GM23338 (cell line): ENCODE data around the gene XPNPEP2. TPM values are rescaled to one million over a fixed set of nuclear protein-coding genes. Genes with fewer than 3 reads are reported as not detected.

Experiments used
- ATAC-seq: fragments of 200-7000 bp; cut with Tn5 transposase; 3 replicates; pipeline ENCODE4 v1.9.1; 2020
- DNase-seq: peaks from one replicate; pipeline ENCODE4 v3.0.0-alpha.2; 2015; ENCODE audit warnings: low spot score
- H2AFZ ChIP-seq: fragments of 200-600 bp; sonication (generic); 2 replicates; pipeline ENCODE4 v1.8.0; 2016; ENCODE audit warnings: antibody characterized with exemption, mild to moderate bottlenecking, moderate library complexity
- H3F3A ChIP-seq: fragments of 200-600 bp; sonication (generic); replicated peaks from 2 replicates; pipeline ENCODE4 v1.8.0; 2017; ENCODE audit warnings: antibody characterized with exemption, mixed run types, low read depth
- H3K27ac ChIP-seq: fragments of 200-600 bp; sonication (generic); 2 replicates; pipeline ENCODE4 v1.6.1; 2016; ENCODE audit warnings: low read depth
- H3K27me3 ChIP-seq: fragments of 200-600 bp; sonication (generic); 2 replicates; pipeline ENCODE4 v1.8.0; 2016; ENCODE audit warnings: mild to moderate bottlenecking, mixed run types, moderate library complexity; ENCODE audit not compliant: insufficient read depth
- H3K36me3 ChIP-seq: fragments of 200-600 bp; sonication (generic); 2 replicates; pipeline ENCODE4 v1.8.0; 2016; ENCODE audit warnings: mild to moderate bottlenecking; ENCODE audit not compliant: insufficient read depth
- H3K4me1 ChIP-seq: fragments of 200-600 bp; sonication (generic); 2 replicates; pipeline ENCODE4 v1.8.0; 2016; ENCODE audit warnings: mild to moderate bottlenecking, moderate library complexity; ENCODE audit not compliant: insufficient read depth
- H3K4me2 ChIP-seq: fragments of 200-600 bp; sonication (generic); 2 replicates; pipeline ENCODE4 v1.7.1; 2017; ENCODE audit warnings: mixed run types
- H3K4me3 ChIP-seq: fragments of 200-600 bp; sonication (generic); 2 replicates; pipeline ENCODE4 v1.6.1; 2016; ENCODE audit warnings: mixed run types
- H3K79me2 ChIP-seq: fragments of 200-600 bp; sonication (generic); replicated peaks from 2 replicates; pipeline ENCODE4 v1.8.0; 2017; ENCODE audit warnings: mild to moderate bottlenecking; ENCODE audit not compliant: insufficient read depth
- H3K9me2 ChIP-seq: fragments of 200-600 bp; sonication (generic); 2 replicates; pipeline ENCODE4 v1.8.0; 2017; ENCODE audit not compliant: insufficient read depth
- H4K20me1 ChIP-seq: fragments of 200-600 bp; sonication (generic); replicated peaks from 2 replicates; pipeline ENCODE4 v1.8.0; 2017; ENCODE audit warnings: mild to moderate bottlenecking; ENCODE audit not compliant: insufficient read depth
- H3K27ac Mint-ChIP-seq: 2 replicates; pipeline ENCODE4 v1.8.0; 2020; ENCODE audit warnings: inconsistent platforms, mild to moderate bottlenecking, moderate library complexity, mixed read lengths
- H3K27me3 Mint-ChIP-seq: 3 replicates; pipeline ENCODE4 v1.8.0; 2022; ENCODE audit warnings: low read depth, mild to moderate bottlenecking, moderate library complexity, mixed read lengths, inconsistent platforms; ENCODE audit not compliant: insufficient read depth, poor library complexity
- H3K36me3 Mint-ChIP-seq: 3 replicates; pipeline ENCODE4 v1.8.0; 2021; ENCODE audit warnings: low read depth, mild to moderate bottlenecking, inconsistent platforms, moderate library complexity, mixed read lengths
- H3K4me1 Mint-ChIP-seq: 3 replicates; pipeline ENCODE4 v1.8.0; 2020; ENCODE audit warnings: mild to moderate bottlenecking, inconsistent platforms, mixed read lengths
- H3K4me3 Mint-ChIP-seq: 3 replicates; pipeline ENCODE4 v1.8.0; 2021; ENCODE audit warnings: moderate library complexity, mild to moderate bottlenecking, inconsistent platforms, mixed read lengths
- H3K9me3 Mint-ChIP-seq: 3 replicates; pipeline ENCODE4 v1.8.0; 2020; ENCODE audit warnings: moderate library complexity, mild to moderate bottlenecking, inconsistent platforms, mixed read lengths
- CREB1 ChIP-seq: fragments of 250-450 bp; sonication (Bioruptor Pico); IDR thresholded peaks from 2 replicates; pipeline ENCODE4 v1.5.0; 2020; ENCODE audit warnings: low read depth, mild to moderate bottlenecking, moderate library complexity
- EZH2 ChIP-seq: fragments of 200-600 bp; sonication (generic); IDR thresholded peaks from one replicate; pipeline ENCODE4 v1.8.0; 2017; ENCODE audit warnings: antibody characterized with exemption, mild to moderate bottlenecking, low read depth; ENCODE audit not compliant: unreplicated experiment
- EZH2phosphoT487 ChIP-seq: fragments of 200-600 bp; sonication (generic); IDR thresholded peaks from one replicate; pipeline ENCODE4 v1.8.1; 2018; ENCODE audit warnings: antibody characterized with exemption; ENCODE audit not compliant: unreplicated experiment
- NANOG ChIP-seq: IDR thresholded peaks from 2 replicates; pipeline ENCODE4 v1.6.1; 2016; ENCODE audit warnings: antibody characterized with exemption, borderline replicate concordance
- POLR2AphosphoS5 ChIP-seq: IDR thresholded peaks from 2 replicates; pipeline ENCODE4 v1.6.1; 2016; ENCODE audit warnings: antibody characterized with exemption, low read depth
- polyA plus RNA-seq: library from polyadenylated mRNA; unstranded; fragments of >200 nt; fragmentation: Nextera tagmentation; extraction: Ambion mirVana; gene quantifications from 2 replicates; pipeline ENCODE4 v1.2.1, GENCODE V29; 2016
- total RNA-seq: library from RNA; depleted of rRNA; stranded (reverse); fragments of >200 nt; shearing (Covaris generic); gene quantifications from 2 replicates; pipeline ENCODE4 v1.2.3, GENCODE V29; 2014
- TF ChIP-seq, protein P1 (sequence below): IDR thresholded peaks from one replicate; pipeline ENCODE4 v1.6.1; 2018; ENCODE audit warnings: antibody characterized with exemption; ENCODE audit not compliant: unreplicated experiment
- TF ChIP-seq, protein P2 (sequence below): fragments of 250-450 bp; sonication (Bioruptor Pico); IDR thresholded peaks from 2 replicates; pipeline ENCODE4 v1.5.0; 2020; ENCODE audit warnings: mild to moderate bottlenecking, moderate library complexity

The XPNPEP2 gene
- total and polyA plus RNA-seq, 2 experiments from 2014 or later = not detected

GRCh38 chrX:129693354-129693753 is 45.4 kb upstream of the XPNPEP2 start:
- H3K4me1 ChIP-seq = peaks cover 12% of the 10 kb centered on the region
- no peaks in the 10 kb centered on the region for H3K27me3 ChIP-seq
- H3K79me2 ChIP-seq = no peaks in the 10 kb centered on the region
- H3K4me2 ChIP-seq = no peak overlapping the region
- no peak for DNase-seq
- no peak overlapping the region for H2AFZ ChIP-seq
- H3K9me3 Mint-ChIP-seq = no peaks in the 10 kb centered on the region; the same call in 2 of the 3 replicates
- H3K9me2 ChIP-seq = no peaks in the 10 kb centered on the region
- H3K4me3 Mint-ChIP-seq = no peak overlapping the region
- H3K4me1 Mint-ChIP-seq = peaks cover 27% of the 10 kb centered on the region
- TF ChIP-seq POLR2AphosphoS5 (no peak), EZH2 (no peak), EZH2phosphoT487 (no peak), NANOG (no peak), CREB1 (no peak)
- TF ChIP-seq, protein P1, sequence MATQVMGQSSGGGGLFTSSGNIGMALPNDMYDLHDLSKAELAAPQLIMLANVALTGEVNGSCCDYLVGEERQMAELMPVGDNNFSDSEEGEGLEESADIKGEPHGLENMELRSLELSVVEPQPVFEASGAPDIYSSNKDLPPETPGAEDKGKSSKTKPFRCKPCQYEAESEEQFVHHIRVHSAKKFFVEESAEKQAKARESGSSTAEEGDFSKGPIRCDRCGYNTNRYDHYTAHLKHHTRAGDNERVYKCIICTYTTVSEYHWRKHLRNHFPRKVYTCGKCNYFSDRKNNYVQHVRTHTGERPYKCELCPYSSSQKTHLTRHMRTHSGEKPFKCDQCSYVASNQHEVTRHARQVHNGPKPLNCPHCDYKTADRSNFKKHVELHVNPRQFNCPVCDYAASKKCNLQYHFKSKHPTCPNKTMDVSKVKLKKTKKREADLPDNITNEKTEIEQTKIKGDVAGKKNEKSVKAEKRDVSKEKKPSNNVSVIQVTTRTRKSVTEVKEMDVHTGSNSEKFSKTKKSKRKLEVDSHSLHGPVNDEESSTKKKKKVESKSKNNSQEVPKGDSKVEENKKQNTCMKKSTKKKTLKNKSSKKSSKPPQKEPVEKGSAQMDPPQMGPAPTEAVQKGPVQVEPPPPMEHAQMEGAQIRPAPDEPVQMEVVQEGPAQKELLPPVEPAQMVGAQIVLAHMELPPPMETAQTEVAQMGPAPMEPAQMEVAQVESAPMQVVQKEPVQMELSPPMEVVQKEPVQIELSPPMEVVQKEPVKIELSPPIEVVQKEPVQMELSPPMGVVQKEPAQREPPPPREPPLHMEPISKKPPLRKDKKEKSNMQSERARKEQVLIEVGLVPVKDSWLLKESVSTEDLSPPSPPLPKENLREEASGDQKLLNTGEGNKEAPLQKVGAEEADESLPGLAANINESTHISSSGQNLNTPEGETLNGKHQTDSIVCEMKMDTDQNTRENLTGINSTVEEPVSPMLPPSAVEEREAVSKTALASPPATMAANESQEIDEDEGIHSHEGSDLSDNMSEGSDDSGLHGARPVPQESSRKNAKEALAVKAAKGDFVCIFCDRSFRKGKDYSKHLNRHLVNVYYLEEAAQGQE = no peak
- TF ChIP-seq, protein P2, sequence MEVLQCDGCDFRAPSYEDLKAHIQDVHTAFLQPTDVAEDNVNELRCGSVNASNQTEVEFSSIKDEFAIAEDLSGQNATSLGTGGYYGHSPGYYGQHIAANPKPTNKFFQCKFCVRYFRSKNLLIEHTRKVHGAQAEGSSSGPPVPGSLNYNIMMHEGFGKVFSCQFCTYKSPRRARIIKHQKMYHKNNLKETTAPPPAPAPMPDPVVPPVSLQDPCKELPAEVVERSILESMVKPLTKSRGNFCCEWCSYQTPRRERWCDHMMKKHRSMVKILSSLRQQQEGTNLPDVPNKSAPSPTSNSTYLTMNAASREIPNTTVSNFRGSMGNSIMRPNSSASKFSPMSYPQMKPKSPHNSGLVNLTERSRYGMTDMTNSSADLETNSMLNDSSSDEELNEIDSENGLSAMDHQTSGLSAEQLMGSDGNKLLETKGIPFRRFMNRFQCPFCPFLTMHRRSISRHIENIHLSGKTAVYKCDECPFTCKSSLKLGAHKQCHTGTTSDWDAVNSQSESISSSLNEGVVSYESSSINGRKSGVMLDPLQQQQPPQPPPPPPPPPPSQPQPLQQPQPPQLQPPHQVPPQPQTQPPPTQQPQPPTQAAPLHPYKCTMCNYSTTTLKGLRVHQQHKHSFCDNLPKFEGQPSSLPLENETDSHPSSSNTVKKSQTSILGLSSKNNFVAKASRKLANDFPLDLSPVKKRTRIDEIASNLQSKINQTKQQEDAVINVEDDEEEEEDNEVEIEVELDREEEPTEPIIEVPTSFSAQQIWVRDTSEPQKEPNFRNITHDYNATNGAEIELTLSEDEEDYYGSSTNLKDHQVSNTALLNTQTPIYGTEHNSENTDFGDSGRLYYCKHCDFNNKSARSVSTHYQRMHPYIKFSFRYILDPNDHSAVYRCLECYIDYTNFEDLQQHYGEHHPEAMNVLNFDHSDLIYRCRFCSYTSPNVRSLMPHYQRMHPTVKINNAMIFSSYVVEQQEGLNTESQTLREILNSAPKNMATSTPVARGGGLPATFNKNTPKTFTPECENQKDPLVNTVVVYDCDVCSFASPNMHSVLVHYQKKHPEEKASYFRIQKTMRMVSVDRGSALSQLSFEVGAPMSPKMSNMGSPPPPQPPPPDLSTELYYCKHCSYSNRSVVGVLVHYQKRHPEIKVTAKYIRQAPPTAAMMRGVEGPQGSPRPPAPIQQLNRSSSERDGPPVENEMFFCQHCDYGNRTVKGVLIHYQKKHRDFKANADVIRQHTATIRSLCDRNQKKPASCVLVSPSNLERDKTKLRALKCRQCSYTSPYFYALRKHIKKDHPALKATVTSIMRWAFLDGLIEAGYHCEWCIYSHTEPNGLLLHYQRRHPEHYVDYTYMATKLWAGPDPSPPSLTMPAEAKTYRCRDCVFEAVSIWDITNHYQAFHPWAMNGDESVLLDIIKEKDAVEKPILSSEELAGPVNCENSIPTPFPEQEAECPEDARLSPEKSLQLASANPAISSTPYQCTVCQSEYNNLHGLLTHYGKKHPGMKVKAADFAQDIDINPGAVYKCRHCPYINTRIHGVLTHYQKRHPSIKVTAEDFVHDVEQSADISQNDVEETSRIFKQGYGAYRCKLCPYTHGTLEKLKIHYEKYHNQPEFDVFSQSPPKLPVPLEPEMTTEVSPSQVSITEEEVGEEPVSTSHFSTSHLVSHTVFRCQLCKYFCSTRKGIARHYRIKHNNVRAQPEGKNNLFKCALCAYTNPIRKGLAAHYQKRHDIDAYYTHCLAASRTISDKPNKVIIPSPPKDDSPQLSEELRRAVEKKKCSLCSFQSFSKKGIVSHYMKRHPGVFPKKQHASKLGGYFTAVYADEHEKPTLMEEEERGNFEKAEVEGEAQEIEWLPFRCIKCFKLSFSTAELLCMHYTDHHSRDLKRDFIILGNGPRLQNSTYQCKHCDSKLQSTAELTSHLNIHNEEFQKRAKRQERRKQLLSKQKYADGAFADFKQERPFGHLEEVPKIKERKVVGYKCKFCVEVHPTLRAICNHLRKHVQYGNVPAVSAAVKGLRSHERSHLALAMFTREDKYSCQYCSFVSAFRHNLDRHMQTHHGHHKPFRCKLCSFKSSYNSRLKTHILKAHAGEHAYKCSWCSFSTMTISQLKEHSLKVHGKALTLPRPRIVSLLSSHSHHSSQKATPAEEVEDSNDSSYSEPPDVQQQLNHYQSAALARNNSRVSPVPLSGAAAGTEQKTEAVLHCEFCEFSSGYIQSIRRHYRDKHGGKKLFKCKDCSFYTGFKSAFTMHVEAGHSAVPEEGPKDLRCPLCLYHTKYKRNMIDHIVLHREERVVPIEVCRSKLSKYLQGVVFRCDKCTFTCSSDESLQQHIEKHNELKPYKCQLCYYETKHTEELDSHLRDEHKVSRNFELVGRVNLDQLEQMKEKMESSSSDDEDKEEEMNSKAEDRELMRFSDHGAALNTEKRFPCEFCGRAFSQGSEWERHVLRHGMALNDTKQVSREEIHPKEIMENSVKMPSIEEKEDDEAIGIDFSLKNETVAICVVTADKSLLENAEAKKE = no peak
- ATAC-seq = no peak
- H3K27ac Mint-ChIP-seq = no peak overlapping the region
- no peaks in the 10 kb centered on the region for H3F3A ChIP-seq
- H3K27me3 Mint-ChIP-seq = no peaks in the 10 kb centered on the region
- no peak overlapping the region for H3K27ac ChIP-seq
- no peak overlapping the region for H3K4me3 ChIP-seq
- no peaks in the 10 kb centered on the region for H3K36me3 ChIP-seq
- 0 out of 3 replicates have a peak, but pooled peaks cover 3% of the 10 kb centered on the region for H3K36me3 Mint-ChIP-seq
- no peaks in the 10 kb centered on the region for H4K20me1 ChIP-seq
